Measurements from ENCODE around the gene SIRT7. TPM values are rescaled to one million over a fixed set of nuclear protein-coding genes. Genes with fewer than 3 reads are reported as not detected.
A peak's percentile ranks its signal among the peaks of the same experiment; 100 is the strongest.

Gene SIRT7
- polyA plus RNA-seq, 3 donors, result 11.0 to 21.1 (median 14.1) TPM

- no peak for DNase-seq (ENCODE audit: extremely low read depth in 1 of 11, low read depth in 9 of 11, low spot score in 4 of 11)
These were observed 21.2 kb upstream of the SIRT7 start for GRCh38 chr17:81939218-81939617.

- no peak for DNase-seq (ENCODE audit: extremely low read depth in 1 of 11, low read depth in 9 of 11, low spot score in 4 of 11)
These were observed 17.7 kb upstream of the SIRT7 start for GRCh38 chr17:81935709-81936084.

- no peak for DNase-seq (ENCODE audit: extremely low read depth in 1 of 11, low read depth in 9 of 11, low spot score in 4 of 11)
These were observed 17.1 kb upstream of the SIRT7 start for GRCh38 chr17:81934850-81935708.

- no peak for DNase-seq (ENCODE audit: extremely low read depth in 1 of 11, low read depth in 9 of 11, low spot score in 4 of 11)
These were observed 16.3 kb upstream of the SIRT7 start for GRCh38 chr17:81934098-81934757.

- DNase-seq (ENCODE audit: extremely low read depth in 1 of 11, low read depth in 9 of 11, low spot score in 4 of 11), result no peak
These were observed 15.3 kb upstream of the SIRT7 start for GRCh38 chr17:81933178-81933699.

GRCh38 chr17:81932333-81932983 is 14.5 kb upstream of the SIRT7 start:
- DNase-seq (ENCODE audit: extremely low read depth in 1 of 11, low read depth in 9 of 11, low spot score in 4 of 11), result no peak

- DNase-seq (ENCODE audit: extremely low read depth in 1 of 11, low read depth in 9 of 11, low spot score in 4 of 11), result no peak
These were observed 13.8 kb upstream of the SIRT7 start for GRCh38 chr17:81931557-81932332.

GRCh38 chr17:81931189-81931556 is 13.2 kb upstream of the SIRT7 start:
- no peak for DNase-seq (ENCODE audit: extremely low read depth in 1 of 11, low read depth in 9 of 11, low spot score in 4 of 11)

GRCh38 chr17:81930142-81931125 is 12.5 kb upstream of the SIRT7 start:
- DNase-seq (ENCODE audit: extremely low read depth in 1 of 11, low read depth in 9 of 11, low spot score in 4 of 11), result no peak

GRCh38 chr17:81929253-81930141 is 11.5 kb upstream of the SIRT7 start:
- DNase-seq (ENCODE audit: extremely low read depth in 1 of 11, low read depth in 9 of 11, low spot score in 4 of 11), result no peak

- DNase-seq (ENCODE audit: extremely low read depth in 1 of 11, low read depth in 9 of 11, low spot score in 4 of 11), result no peak
These were observed 10.7 kb upstream of the SIRT7 start for GRCh38 chr17:81928544-81929252.

GRCh38 chr17:81927653-81928543 is 9.9 kb upstream of the SIRT7 start, which contains the start of gene MAFG:
MAFG (minus strand) TSS chr17:81927735; CDS start chr17:81923185, 4,550 bp downstream.
- peak; percentile 84 to 97 (median 95) for DNase-seq (ENCODE audit: extremely low read depth in 1 of 11, low read depth in 9 of 11, low spot score in 4 of 11)

GRCh38 chr17:81927152-81927652 is 9.2 kb upstream of the SIRT7 start:
- no peak for DNase-seq (ENCODE audit: extremely low read depth in 1 of 11, low read depth in 9 of 11, low spot score in 4 of 11)

- DNase-seq (ENCODE audit: extremely low read depth in 1 of 11, low read depth in 9 of 11, low spot score in 4 of 11), result peak in 1 of 11 donors; percentile 58
These were observed 8.6 kb upstream of the SIRT7 start for GRCh38 chr17:81926451-81927151.
